Measurements from ENCODE around the gene RELCH. TPM values are rescaled to one million over a fixed set of nuclear protein-coding genes. Genes with fewer than 3 reads are reported as not detected.

The RELCH gene
- total RNA-seq, 1 experiment from 2014 or later = 19.5 TPM

- Histone ChIP-seq H3K4me1 (ENCODE audit: control insufficient read depth, insufficient read depth, low read length) (no peaks in the 10 kb centered on the region), H3K4me3 (ENCODE audit: low read depth in 2 of 2, low read length in 2 of 2) (no peak overlapping the region), H3K27me3 (ENCODE audit: control insufficient read depth, insufficient read depth, low read length) (no peaks in the 10 kb centered on the region), H3K27ac (ENCODE audit: low read length) (no peak overlapping the region), H3K9me3 (ENCODE audit: control insufficient read depth, insufficient read depth, low read depth, low read length) (no peaks in the 10 kb centered on the region), H3K36me3 (ENCODE audit: control insufficient read depth, insufficient read depth, low read length) (no peaks in the 10 kb centered on the region)
- no peak for ATAC-seq
- no peak for TF ChIP-seq POLR2AphosphoS5 (IDR thresholded peaks at IDR 0.05; ENCODE audit: low read depth, low read length)
- TF ChIP-seq, protein P1, sequence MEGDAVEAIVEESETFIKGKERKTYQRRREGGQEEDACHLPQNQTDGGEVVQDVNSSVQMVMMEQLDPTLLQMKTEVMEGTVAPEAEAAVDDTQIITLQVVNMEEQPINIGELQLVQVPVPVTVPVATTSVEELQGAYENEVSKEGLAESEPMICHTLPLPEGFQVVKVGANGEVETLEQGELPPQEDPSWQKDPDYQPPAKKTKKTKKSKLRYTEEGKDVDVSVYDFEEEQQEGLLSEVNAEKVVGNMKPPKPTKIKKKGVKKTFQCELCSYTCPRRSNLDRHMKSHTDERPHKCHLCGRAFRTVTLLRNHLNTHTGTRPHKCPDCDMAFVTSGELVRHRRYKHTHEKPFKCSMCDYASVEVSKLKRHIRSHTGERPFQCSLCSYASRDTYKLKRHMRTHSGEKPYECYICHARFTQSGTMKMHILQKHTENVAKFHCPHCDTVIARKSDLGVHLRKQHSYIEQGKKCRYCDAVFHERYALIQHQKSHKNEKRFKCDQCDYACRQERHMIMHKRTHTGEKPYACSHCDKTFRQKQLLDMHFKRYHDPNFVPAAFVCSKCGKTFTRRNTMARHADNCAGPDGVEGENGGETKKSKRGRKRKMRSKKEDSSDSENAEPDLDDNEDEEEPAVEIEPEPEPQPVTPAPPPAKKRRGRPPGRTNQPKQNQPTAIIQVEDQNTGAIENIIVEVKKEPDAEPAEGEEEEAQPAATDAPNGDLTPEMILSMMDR (IDR thresholded peaks at IDR 0.05) = no peak
- TF ChIP-seq REST (IDR thresholded peaks at IDR 0.05; ENCODE audit: insufficient read depth in 1 of 2, low read depth in 2 of 2, low read length in 1 of 2) = no peak
- TF ChIP-seq SIN3A (IDR thresholded peaks at IDR 0.05; ENCODE audit: borderline replicate concordance, insufficient read depth, low read depth, low read length) = no peak
- no peak for TF ChIP-seq TCF7L2 (IDR thresholded peaks at IDR 0.05; ENCODE audit: low read depth, low read length)
- no peak for DNase-seq (ENCODE audit: low read depth, low spot score)
- intact Hi-C loops (cut with micrococcal nuclease; ENCODE audit: unreplicated experiment) (no loop called here), in situ Hi-C loops (cut with HindIII; ENCODE audit: low pct_unique_long_range_greater_than_20kb, low sequenced_read_pairs) (no loop called here)
- no TSS peak for BruUV-seq (replicated peaks)
- ChIA-PET POLR2A (no interaction called here), CTCF (no interaction called here)
These were observed 27.7 kb downstream of the RELCH start for GRCh38 chr18:62214790-62215189.

- peaks cover 14% of the 10 kb centered on the region; the same call in 1 of the 2 replicates for H3K36me3 ChIP-seq (ENCODE audit: control insufficient read depth, insufficient read depth, low read length)
- no peaks in the 10 kb centered on the region for H3K27me3 ChIP-seq (ENCODE audit: control insufficient read depth, insufficient read depth, low read length)
- TF ChIP-seq, protein P1 (IDR thresholded peaks at IDR 0.05) = no peak
- no peak for TF ChIP-seq TCF7L2 (IDR thresholded peaks at IDR 0.05; ENCODE audit: low read depth, low read length)
- no peak for TF ChIP-seq SIN3A (IDR thresholded peaks at IDR 0.05; ENCODE audit: borderline replicate concordance, insufficient read depth, low read depth, low read length)
- no peak for TF ChIP-seq POLR2AphosphoS5 (IDR thresholded peaks at IDR 0.05; ENCODE audit: low read depth, low read length)
- TF ChIP-seq REST (IDR thresholded peaks at IDR 0.05; ENCODE audit: insufficient read depth in 1 of 2, low read depth in 2 of 2, low read length in 1 of 2) = no peak
- intact Hi-C loops (cut with micrococcal nuclease; ENCODE audit: unreplicated experiment) = no loop called here
- BruUV-seq (replicated peaks) = no TSS peak
- ATAC-seq = no peak
- in situ Hi-C loops (cut with HindIII; ENCODE audit: low pct_unique_long_range_greater_than_20kb, low sequenced_read_pairs) = no loop called here
- H3K4me3 ChIP-seq (ENCODE audit: low read depth in 2 of 2, low read length in 2 of 2) = no peak overlapping the region
- H3K4me1 ChIP-seq (ENCODE audit: control insufficient read depth, insufficient read depth, low read length) = no peaks in the 10 kb centered on the region
- no peak overlapping the region for H3K27ac ChIP-seq (ENCODE audit: low read length)
- CTCF ChIA-PET = no interaction called here
- no peak for DNase-seq (ENCODE audit: low read depth, low spot score)
- POLR2A ChIA-PET = no interaction called here
- no peaks in the 10 kb centered on the region for H3K9me3 ChIP-seq (ENCODE audit: control insufficient read depth, insufficient read depth, low read depth, low read length)
These were observed 37.2 kb downstream of the RELCH start for GRCh38 chr18:62224229-62224628.

All from Panc1 (cell line).